Stimulated activated CD4-positive, alpha-beta T cell treated with anti-CD3 and anti-CD28 coated beads, TNF-alpha, amount 100 ng/mL, for 48 hours (primary cell): ENCODE measurements around the gene CCT6B.
"Not testable (repeated sequence)": the region's sequence is repeated elsewhere in the genome, so short reads cannot be mapped to it uniquely, and the experiment has no call there.

Source experiments
- DNase-seq, 3 donors: peaks; one replicate each; pipeline ENCODE4 v3.0.0-alpha.2; 2020; ENCODE audit warnings: low read depth in 3 of 3

The CCT6B gene, protein sequence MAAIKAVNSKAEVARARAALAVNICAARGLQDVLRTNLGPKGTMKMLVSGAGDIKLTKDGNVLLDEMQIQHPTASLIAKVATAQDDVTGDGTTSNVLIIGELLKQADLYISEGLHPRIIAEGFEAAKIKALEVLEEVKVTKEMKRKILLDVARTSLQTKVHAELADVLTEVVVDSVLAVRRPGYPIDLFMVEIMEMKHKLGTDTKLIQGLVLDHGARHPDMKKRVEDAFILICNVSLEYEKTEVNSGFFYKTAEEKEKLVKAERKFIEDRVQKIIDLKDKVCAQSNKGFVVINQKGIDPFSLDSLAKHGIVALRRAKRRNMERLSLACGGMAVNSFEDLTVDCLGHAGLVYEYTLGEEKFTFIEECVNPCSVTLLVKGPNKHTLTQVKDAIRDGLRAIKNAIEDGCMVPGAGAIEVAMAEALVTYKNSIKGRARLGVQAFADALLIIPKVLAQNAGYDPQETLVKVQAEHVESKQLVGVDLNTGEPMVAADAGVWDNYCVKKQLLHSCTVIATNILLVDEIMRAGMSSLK

GRCh38 chr17:34961093-34961911 is at the start of gene CCT6B, which contains the start of gene ZNF830:
Gene CCT6B (minus strand): TSS chr17:34961460. CDS start chr17:34961393, 67 bp downstream.
Gene ZNF830 (plus strand): TSS chr17:34961540. CDS start chr17:34961567, 27 bp downstream.
- DNase-seq: peak; percentile 81 to 82 (median 82)

DNA sequence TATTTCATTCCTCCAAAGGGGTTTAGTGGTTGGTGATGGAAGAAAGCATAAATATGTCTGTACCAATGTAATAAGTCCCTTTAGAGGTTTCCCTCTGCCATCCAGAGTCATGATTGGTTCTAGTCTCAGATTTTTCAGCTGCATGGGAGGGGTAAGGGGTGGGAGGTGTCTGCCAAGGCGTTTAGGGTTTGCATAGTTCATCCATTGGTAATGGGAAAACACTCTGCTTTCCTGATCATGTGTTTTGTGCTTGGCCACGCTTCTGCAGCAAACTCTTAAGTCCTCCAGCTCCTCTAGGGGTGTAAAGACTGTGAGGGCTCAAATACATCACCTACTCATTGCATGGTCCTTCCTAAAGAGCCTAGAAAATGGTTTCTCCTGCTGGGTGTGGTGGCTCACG is 48.8 kb upstream of the CCT6B start:
- no peak for DNase-seq

- no peak for DNase-seq
Measured at GRCh38 chr17:35006961-35007360, 45.7 kb upstream of the CCT6B start.

- DNase-seq: no peak
Measured at GRCh38 chr17:35006345-35006744, 45.1 kb upstream of the CCT6B start.

DNA sequence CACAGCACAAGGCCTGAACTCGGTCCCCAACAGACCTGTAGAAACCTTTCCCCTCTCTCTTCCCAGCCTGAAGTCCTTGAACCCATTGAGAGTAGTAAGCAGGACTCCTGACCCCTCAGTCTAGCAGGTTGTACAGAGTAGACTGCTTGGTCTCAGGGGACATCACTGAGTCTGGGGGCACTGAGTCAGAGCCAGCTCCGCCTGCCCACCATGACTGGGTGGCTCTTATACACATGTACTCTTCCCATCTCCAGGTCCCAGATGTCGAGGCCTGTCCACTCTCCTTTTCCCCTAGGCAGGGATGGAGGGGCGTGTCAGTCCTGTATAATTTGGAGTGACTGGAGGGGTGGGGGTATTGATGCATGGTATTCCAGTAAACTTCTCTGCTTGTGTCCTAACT is 42.5 kb upstream of the CCT6B start:
- no peak for DNase-seq

- DNase-seq: no peak
Measured at GRCh38 chr17:35002876-35003551, 41.8 kb upstream of the CCT6B start.

DNA sequence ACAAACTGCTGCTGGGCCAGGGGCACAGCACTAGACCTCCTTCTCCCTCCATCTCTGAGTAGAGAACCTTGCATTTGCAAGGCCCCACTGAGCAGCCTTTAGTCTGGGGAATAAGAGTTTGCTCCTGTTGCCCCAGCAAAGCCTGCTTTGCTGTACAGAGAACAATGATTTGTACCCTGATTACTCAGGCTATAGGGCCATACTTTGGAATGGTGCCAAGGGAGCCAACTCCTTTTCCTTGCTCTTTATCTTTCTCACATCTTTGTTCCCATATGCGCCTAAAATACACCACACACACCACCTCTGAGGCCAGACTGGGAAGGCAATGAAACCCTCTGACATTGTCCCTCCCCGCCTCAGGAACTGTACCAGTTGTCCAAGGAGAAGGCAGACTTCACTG is 40.3 kb upstream of the CCT6B start:
- no peak for DNase-seq

GRCh38 chr17:35000965-35001364 is 39.7 kb upstream of the CCT6B start:
- not testable (repeated sequence) for DNase-seq

- DNase-seq: no peak
Measured at GRCh38 chr17:34999456-34999855, 38.2 kb upstream of the CCT6B start.

DNA sequence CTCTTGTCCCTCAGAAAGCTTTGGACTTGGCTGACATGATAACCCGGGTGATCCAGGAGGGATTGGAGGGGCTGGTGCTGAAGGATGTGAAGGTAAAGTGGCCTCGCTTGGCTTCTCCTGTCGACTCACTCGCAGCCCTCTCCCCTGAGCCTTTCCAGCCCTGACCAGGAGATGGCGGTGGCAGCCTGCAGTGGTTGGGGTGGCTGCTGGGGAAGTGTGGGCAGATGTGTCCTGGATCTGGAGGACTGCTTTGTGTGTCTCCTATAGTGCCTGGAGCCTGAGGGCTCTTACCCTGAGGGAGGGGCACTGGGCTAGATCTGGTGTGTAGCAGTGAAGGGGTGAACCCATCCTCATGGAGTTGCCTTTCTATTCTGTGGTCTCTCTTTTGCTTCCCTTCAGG is 36.9 kb upstream of the CCT6B start:
- DNase-seq: peak; percentile 60 to 70 (median 66)

DNA sequence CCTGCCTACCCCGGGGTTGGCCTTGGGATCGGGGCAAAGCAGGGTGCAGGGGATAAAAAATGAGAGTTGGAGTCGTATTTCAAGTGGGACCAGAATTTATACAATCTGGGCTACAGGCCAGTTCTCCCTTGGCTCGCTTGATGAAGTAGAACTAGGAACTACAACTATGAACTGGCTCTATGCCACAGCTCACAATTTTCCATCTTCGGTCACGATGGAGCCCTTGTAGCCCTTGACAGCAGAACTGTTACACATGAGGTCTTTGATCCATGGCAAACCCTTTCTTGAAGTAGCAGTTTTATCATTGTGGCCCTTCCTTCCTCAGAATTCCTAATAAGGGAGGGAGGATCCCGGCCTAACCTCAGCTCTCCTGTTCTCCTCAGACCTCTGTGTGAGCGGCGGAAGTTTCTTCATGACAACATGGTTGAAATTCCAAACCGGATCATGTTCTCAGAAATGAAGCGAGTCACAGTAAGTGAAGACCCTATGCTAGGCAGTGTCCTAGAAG is 36.1 kb upstream of the CCT6B start:
- DNase-seq: no peak

- no peak for DNase-seq
Measured at GRCh38 chr17:34996422-34997285, 35.4 kb upstream of the CCT6B start.

DNA sequence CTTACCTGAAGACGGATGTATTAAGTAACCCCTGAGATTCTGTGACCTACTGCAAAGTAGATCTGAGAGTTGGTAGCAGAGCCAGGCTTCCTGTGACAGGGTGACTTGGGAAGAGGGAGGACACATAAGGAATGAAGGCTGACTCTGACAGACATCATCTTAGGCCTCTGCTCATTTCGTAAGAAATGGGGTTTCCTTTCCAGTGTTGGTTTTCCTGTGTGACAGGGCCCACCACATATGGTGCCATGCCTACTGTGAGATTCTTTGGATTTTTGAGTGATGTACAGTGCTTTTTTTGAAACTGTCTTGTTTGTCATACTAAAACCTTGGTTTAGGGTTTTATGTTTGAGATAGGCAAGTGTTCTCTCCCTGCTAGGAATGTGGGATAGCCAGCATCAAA is 31.8 kb upstream of the CCT6B start:
- DNase-seq: no peak

DNA sequence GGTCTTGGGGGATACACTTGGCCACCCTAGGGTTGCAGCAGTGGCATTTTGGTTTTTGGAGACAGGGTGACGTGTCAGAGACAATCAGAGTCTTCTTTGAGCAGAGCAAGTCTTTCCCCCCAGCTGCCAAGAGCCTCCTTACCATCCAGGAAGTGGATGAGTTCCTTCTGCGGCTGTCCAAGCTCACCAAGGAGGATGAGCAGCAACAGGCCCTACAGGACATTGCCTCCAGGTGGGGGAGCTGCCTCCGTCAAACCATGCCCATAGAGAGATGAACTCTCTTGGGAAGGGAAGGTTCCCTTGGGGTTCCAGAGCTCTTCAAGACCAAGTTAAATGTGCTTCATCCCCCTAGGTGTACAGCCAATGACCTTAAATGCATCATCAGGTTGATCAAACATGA is 30.3 kb upstream of the CCT6B start:
- DNase-seq: no peak

- no peak for DNase-seq
Measured at GRCh38 chr17:34990921-34991365, 29.7 kb upstream of the CCT6B start.

GRCh38 chr17:34989473-34989872 is 28.2 kb upstream of the CCT6B start:
- no peak for DNase-seq

DNA sequence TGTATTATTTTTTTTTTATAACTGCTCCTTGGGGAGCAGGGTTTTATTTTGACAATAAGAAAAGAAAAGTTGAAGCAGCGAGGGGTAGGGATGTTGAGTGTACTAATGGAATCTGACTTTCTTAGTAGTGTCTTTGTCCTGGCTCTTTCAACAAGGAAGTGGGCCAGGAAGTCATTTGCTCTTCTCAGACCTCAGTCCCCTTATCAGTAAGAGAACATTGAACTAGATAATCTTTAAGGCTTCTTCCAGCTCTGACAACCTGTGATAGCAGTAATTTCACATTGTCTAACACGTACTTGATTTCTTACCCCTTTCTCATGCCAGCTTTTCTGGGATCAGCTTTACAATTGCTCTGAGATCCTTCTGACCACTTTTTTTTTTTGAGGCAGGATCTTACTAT is 27.4 kb upstream of the CCT6B start:
- DNase-seq: no peak

DNA sequence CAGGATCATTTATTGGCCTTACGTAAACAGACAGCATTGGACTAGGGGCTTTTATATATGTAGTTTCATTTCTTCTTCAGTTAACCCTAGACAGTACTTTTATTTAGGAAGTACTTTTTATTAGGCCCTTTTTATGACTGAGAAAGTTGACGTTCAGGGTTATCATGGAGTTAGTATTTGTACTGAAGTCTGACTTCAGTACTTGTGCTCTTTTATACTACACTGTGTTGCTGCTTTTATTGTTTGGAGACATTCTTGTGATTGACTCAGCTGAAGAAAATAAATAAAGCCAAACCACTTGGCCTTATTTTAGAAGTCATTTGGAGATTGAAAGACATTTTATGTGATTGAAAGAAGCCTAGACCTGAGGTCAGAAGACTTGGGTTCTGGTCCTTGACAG is 26.0 kb upstream of the CCT6B start:
- DNase-seq: no peak

DNA sequence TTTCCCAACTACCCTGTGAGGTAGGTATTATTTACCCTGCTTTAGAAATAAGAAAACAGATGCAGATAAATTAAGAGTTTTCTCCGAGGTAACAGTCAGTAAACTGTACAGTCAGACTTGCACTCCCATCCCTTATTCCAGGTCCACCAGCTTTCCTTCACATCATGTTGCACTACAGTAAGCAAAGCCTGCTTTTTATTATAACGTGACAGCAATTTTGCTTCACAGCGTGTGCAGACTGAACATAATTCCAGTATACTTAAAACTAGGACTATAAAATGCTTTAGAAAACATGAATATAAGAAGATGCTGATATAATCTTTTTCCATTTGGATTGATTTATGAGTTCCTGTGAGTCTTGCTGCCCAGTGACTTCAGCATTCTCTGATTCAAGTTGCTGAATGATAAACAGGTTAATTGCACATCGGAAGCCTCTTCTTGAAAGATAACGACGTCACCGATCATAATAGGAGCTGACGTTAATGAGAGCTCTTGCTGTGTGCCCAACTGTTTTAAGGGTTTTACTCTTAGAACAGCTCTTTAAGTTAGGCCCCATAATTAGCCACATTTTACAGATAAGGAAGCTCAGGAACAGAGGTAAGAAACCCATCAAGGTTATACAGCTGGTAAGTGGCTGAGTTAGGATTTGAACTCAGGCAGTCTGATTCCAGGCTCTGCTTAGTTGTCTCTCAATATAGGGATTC is 20.4 kb upstream of the CCT6B start:
- DNase-seq: no peak
